Effector CD4-positive, alpha-beta T cell (primary cell): ENCODE results near the gene BGN.

Source experiments
- DNase-seq: peaks from one replicate; pipeline ENCODE4 v3.0.0-alpha.2; 2020

Gene BGN

GRCh38 chrX:153462291-153462690 is 32.5 kb upstream of the BGN start:
- no peak for DNase-seq

GRCh38 chrX:153463031-153463430 is 31.7 kb upstream of the BGN start:
- DNase-seq, result no peak

- no peak for DNase-seq
Observed at GRCh38 chrX:153463556-153463955, 31.2 kb upstream of the BGN start.

GRCh38 chrX:153464116-153464515 is 30.7 kb upstream of the BGN start:
- no peak for DNase-seq

- no peak for DNase-seq
Observed at GRCh38 chrX:153465691-153466380, 28.9 kb upstream of the BGN start.

- no peak for DNase-seq
Observed at GRCh38 chrX:153468008-153468580, 26.7 kb upstream of the BGN start.

- DNase-seq, result peak; percentile 32
Observed at GRCh38 chrX:153469811-153470410, 24.9 kb upstream of the BGN start.

- peak; percentile 83 for DNase-seq
Observed at GRCh38 chrX:153470411-153471363, 24.1 kb upstream of the BGN start, which contains the start of gene HAUS7. Gene HAUS7, minus strand, starts transcription at chrX:153470576. Its CDS starts 19 bp downstream, at chrX:153470557.

- no peak for DNase-seq
Observed at GRCh38 chrX:153471663-153472280, 23.0 kb upstream of the BGN start.

GRCh38 chrX:153473126-153473525 is 21.7 kb upstream of the BGN start:
- DNase-seq, result no peak

- DNase-seq, result no peak
Observed at GRCh38 chrX:153474266-153474665, 20.5 kb upstream of the BGN start.

GRCh38 chrX:153474718-153475117 is 20.1 kb upstream of the BGN start:
- peak; percentile 42 for DNase-seq

GRCh38 chrX:153475271-153475670 is 19.5 kb upstream of the BGN start:
- DNase-seq, result no peak

- DNase-seq, result no peak
Observed at GRCh38 chrX:153475751-153476281, 19.0 kb upstream of the BGN start.

GRCh38 chrX:153476666-153477363 is 18.0 kb upstream of the BGN start:
- DNase-seq, result no peak

- DNase-seq, result no peak
Observed at GRCh38 chrX:153477364-153477857, 17.4 kb upstream of the BGN start.

GRCh38 chrX:153477901-153478300 is 16.9 kb upstream of the BGN start:
- DNase-seq, result no peak

- no peak for DNase-seq
Observed at GRCh38 chrX:153478746-153479145, 16.0 kb upstream of the BGN start.

GRCh38 chrX:153481043-153481442 is 13.7 kb upstream of the BGN start:
- no peak for DNase-seq

- no peak for DNase-seq
Observed at GRCh38 chrX:153482376-153483015, 12.3 kb upstream of the BGN start.
